Measurements from ENCODE around the gene NMT1. TPM values are rescaled to one million over a fixed set of nuclear protein-coding genes. Genes with fewer than 3 reads are reported as not detected.

The NMT1 gene
- total RNA-seq, 1 experiment from 2014 or later: 173 TPM

DNA sequence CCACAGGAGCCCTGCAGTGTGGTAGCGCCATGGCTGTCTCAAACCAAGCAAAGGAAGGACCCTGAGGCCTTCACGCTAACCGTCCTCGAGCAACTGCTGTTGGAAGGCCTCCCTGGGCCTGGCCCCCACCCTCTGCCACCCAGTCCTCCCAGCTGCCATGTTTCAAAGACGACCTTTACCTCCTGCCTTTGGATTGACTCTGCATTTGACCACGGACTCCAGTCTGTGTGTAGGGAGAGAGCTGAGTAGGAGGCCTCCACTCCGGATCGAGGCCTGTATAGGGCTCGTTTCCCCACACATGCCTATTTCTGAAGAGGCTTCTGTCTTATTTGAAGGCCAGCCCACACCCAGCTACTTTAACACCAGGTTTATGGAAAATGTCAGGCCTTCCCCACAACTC is 46.9 kb downstream of the NMT1 start (continued):
- TF ChIP-seq, protein P1, sequence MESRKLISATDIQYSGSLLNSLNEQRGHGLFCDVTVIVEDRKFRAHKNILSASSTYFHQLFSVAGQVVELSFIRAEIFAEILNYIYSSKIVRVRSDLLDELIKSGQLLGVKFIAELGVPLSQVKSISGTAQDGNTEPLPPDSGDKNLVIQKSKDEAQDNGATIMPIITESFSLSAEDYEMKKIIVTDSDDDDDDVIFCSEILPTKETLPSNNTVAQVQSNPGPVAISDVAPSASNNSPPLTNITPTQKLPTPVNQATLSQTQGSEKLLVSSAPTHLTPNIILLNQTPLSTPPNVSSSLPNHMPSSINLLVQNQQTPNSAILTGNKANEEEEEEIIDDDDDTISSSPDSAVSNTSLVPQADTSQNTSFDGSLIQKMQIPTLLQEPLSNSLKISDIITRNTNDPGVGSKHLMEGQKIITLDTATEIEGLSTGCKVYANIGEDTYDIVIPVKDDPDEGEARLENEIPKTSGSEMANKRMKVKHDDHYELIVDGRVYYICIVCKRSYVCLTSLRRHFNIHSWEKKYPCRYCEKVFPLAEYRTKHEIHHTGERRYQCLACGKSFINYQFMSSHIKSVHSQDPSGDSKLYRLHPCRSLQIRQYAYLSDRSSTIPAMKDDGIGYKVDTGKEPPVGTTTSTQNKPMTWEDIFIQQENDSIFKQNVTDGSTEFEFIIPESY (IDR thresholded peaks at IDR 0.05; ENCODE audit: extremely low read depth, insufficient replicate concordance, low read length): no peak
- TF ChIP-seq, protein P2, sequence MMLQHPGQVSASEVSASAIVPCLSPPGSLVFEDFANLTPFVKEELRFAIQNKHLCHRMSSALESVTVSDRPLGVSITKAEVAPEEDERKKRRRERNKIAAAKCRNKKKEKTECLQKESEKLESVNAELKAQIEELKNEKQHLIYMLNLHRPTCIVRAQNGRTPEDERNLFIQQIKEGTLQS (IDR thresholded peaks at IDR 0.05): no peak

GRCh38 chr17:45108595-45109521 is 47.7 kb downstream of the NMT1 start:
- CTCF ChIA-PET: interaction anchor here (0.6 to 2.2 kb wide), 9 partner anchors 10 to 123 kb away, joined by 3 to 13 read pairs (median 5); partner anchors contain the start of genes ACBD4 and PLCD3
- peaks cover 15 to 30% of the 10 kb centered on the region in 2 experiments for H3K36me3 ChIP-seq (ENCODE audit: control insufficient read depth in 1 of 2, insufficient read depth in 2 of 2, low read length in 2 of 2)
- peak; percentile 22 to 63 (median 26); a peak in 3 of 6 replicates for TF ChIP-seq CTCF (IDR thresholded peaks at IDR 0.05 in 2 of 3, conservative IDR thresholded peaks at IDR 0.05 in 1 of 3; ENCODE audit: borderline replicate concordance in 1 of 3, insufficient read depth in 1 of 3, low read depth in 2 of 3, low read length in 2 of 3)
- peak; percentile 78 for TF ChIP-seq RAD21 (IDR thresholded peaks at IDR 0.05; ENCODE audit: low read depth)
- TF ChIP-seq EZH2 (IDR thresholded peaks at IDR 0.05): no peak
- no peak for TF ChIP-seq SRF (IDR thresholded peaks at IDR 0.05; ENCODE audit: low read depth)
- TF ChIP-seq, protein P3, sequence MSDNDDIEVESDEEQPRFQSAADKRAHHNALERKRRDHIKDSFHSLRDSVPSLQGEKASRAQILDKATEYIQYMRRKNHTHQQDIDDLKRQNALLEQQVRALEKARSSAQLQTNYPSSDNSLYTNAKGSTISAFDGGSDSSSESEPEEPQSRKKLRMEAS (IDR thresholded peaks at IDR 0.05): no peak
- TF ChIP-seq YY1 (IDR thresholded peaks at IDR 0.05; ENCODE audit: extremely low read depth, insufficient replicate concordance, low read depth, low read length): no peak
- no peak for TF ChIP-seq SP1 (IDR thresholded peaks at IDR 0.05; ENCODE audit: low read depth)
- no peak for TF ChIP-seq ZNF274 (IDR thresholded peaks at IDR 0.05; ENCODE audit: low read depth, low read length)
- TF ChIP-seq REST (IDR thresholded peaks at IDR 0.05; ENCODE audit: low read depth): no peak

More at GRCh38 chr17:45108595-45109521, 47.7 kb downstream of the NMT1 start:
- POLR2A ChIA-PET: interaction anchor here (1.1 kb wide), 1 partner anchor 40 kb away, joined by 6 read pairs; the partner anchor contains the start of gene HEXIM1
- BruUV-seq (replicated peaks): no TSS peak
- Histone ChIP-seq H2AFZ (ENCODE audit: low read depth, low read length, poor library complexity, severe bottlenecking) (no peak overlapping the region), H4K20me1 (ENCODE audit: insufficient read depth) (no peaks in the 10 kb centered on the region), H3K27ac (ENCODE audit: low read depth, low read length) (peak overlapping the region; percentile 21; the same call in 1 of the 2 replicates), H3K27me3 (ENCODE audit: insufficient read depth, low read length) (no peaks in the 10 kb centered on the region), H3K9ac (ENCODE audit: low read length) (no peak overlapping the region), H3K4me3 (replicated peaks in 1 of 2; ENCODE audit: low read depth in 1 of 2, low read length in 2 of 2) (no peak overlapping the region), H3K4me2 (ENCODE audit: low read length) (no peak overlapping the region), H3K79me2 (ENCODE audit: insufficient read depth, low read length) (no peaks in the 10 kb centered on the region), H3K9me3 (ENCODE audit: control insufficient read depth in 1 of 2, insufficient read depth in 1 of 2, low read depth in 1 of 2, low read length in 2 of 2) (no peaks in the 10 kb centered on the region), H3K4me1 (ENCODE audit: control insufficient read depth in 1 of 2, insufficient read depth in 2 of 2, low read length in 2 of 2) (peaks cover 3 to 10% of the 10 kb centered on the region in 2 experiments; a peak in 2 of 4 replicates), H3K9me2 (ENCODE audit: insufficient read depth) (no peaks in the 10 kb centered on the region)
- intact Hi-C loops (cut with micrococcal nuclease): loop anchor here (1.0 kb wide), 1 partner anchor 24 kb away; no protein-coding TSS in a partner anchor
- RAD21 ChIA-PET (ENCODE audit: low non-redundant PET in 1 of 2, low total read pairs in 2 of 2, uncharacterized antibody in 2 of 2, unreplicated experiment in 2 of 2): no interaction called here
- ATAC-seq: peak; percentile 45
- no peak for DNase-seq (ENCODE audit: low read depth, low spot score)

Measured in HCT116 (cell line).